ENCODE results near the gene FAM124A. TPM values are rescaled to one million over a fixed set of nuclear protein-coding genes. Genes with fewer than 3 reads are reported as not detected.
A peak's percentile ranks its signal among the peaks of the same experiment; 100 is the strongest.

FAM124A gene
- polyA plus RNA-seq, 2 donors = 0.43 to 0.64 TPM

DNA sequence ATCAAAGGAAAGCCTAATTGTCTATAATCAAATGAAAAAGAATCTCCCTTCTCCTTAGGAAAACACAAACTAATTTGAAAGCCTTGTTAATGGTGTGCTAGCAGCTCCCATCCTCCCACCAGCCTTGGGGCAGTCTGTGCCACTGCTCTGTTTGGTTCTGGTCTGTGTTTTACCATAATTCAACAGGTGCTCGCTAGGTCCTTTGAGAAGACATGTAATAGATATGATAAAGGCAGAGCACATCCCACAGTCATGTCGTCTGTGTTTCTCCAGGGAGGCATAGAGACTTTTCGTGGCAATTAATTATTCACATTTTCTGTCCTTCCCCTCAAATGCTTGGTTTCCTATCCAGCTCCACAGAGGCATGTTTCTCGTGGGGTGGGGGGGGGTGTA lies 23.8 kb downstream of the FAM124A start:
- Histone ChIP-seq H3K27ac (ENCODE audit: low read depth in 2 of 2, low read length in 1 of 2) (no peak overlapping the region), H3K4me1 (ENCODE audit: control insufficient read depth in 2 of 2, insufficient read depth in 2 of 2, low read length in 1 of 2) (peaks cover 0 to 4% of the 10 kb centered on the region in 2 donors), H3K9me3 (ENCODE audit: control insufficient read depth in 2 of 2, insufficient read depth in 1 of 2, low read depth in 1 of 2, low read length in 1 of 2) (peaks cover 0 to 2% of the 10 kb centered on the region in 2 donors), H3K27me3 (ENCODE audit: control insufficient read depth in 1 of 2, insufficient read depth in 2 of 2, low read length in 2 of 2) (no peaks in the 10 kb centered on the region), H3K36me3 (ENCODE audit: control insufficient read depth in 2 of 2, insufficient read depth in 2 of 2, low read length in 1 of 2) (no peaks in the 10 kb centered on the region), H3K4me3 (ENCODE audit: low read depth in 1 of 2, low read length in 2 of 2) (no peak overlapping the region)
- 45 to 47% methylated on average over 4 of the region's 4 CpGs for WGBS, 2 donors

DNA sequence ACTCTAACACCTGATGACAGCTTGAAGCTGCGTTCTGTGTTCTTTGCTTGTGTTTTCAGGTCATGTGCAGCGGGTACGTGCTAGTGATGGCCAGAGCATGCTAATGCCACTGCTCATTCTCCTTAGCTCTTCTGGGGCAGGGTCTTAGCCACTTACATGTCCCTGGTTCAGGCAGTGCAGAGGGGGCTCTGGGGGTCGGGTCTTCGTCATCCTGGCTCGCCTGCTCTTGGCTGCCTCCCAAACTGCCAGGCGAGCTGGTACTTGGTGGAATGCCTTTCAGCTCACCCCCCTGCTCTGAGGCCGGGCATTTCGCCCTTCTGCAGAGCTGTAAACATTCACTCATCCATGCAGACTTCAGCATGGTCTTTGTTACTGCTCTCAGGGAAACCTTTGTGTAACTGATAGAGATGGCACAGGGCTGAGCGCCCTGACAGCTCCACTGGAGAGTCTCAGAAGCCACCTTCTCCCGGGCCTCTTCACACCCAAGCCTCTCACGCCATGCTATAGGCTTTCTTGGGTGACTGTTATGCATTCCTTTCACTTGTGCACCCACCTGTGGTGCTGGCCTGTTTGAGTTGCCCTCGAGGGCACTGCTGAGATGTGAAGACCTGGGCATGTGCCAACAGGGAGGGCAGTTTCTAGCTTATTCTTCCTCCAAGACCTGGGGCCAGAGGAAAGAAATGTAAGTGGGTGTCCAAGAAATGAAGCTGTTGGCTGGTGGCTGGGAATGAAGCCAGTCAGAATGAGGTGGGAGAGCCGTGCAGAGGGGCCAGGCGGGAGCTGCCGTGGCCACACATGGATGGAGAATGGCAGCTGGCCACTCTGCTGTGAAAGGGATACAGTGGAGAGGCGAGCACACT lies 24.4 kb downstream of the FAM124A start:
- Histone ChIP-seq H3K27ac (ENCODE audit: low read depth in 2 of 2, low read length in 1 of 2) (peak overlapping the region in 1 of 2 donors; percentile 26), H3K9me3 (ENCODE audit: control insufficient read depth in 2 of 2, insufficient read depth in 1 of 2, low read depth in 1 of 2, low read length in 1 of 2) (peaks cover 0 to 6% of the 10 kb centered on the region in 2 donors), H3K27me3 (ENCODE audit: control insufficient read depth in 1 of 2, insufficient read depth in 2 of 2, low read length in 2 of 2) (no peaks in the 10 kb centered on the region), H3K4me3 (ENCODE audit: low read depth in 1 of 2, low read length in 2 of 2) (no peak overlapping the region), H3K36me3 (ENCODE audit: control insufficient read depth in 2 of 2, insufficient read depth in 2 of 2, low read length in 1 of 2) (no peaks in the 10 kb centered on the region), H3K4me1 (ENCODE audit: control insufficient read depth in 2 of 2, insufficient read depth in 2 of 2, low read length in 1 of 2) (peaks cover 0 to 4% of the 10 kb centered on the region in 2 donors)
- 39 to 48% methylated on average over 17 of the region's 17 CpGs for WGBS, 2 donors

DNA sequence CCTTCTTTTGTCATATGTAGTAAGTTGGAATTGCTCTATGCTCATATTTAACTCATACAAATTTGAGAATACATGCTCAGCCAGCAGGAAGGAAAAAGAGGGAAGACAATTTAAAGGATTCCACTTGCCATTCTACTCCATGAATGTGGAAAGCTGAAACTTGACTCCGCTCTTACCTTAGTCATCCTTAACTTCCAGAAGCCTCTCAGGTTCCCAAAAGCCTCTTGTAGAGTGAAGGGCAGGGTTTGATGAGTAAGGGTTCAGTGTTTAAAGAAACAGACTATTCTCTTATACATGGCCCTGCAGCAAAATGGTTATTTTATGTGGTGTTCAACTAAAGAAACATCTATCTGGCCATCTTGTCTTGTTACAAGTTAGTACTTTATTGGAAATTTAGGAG lies 27.1 kb downstream of the FAM124A start:
- Histone ChIP-seq H3K4me3 (ENCODE audit: low read depth in 1 of 2, low read length in 2 of 2) (no peak overlapping the region), H3K4me1 (ENCODE audit: control insufficient read depth in 2 of 2, insufficient read depth in 2 of 2, low read length in 1 of 2) (peaks cover 0 to 4% of the 10 kb centered on the region in 2 donors), H3K9me3 (ENCODE audit: control insufficient read depth in 2 of 2, insufficient read depth in 1 of 2, low read depth in 1 of 2, low read length in 1 of 2) (peaks cover 0 to 6% of the 10 kb centered on the region in 2 donors), H3K36me3 (ENCODE audit: control insufficient read depth in 2 of 2, insufficient read depth in 2 of 2, low read length in 1 of 2) (no peaks in the 10 kb centered on the region), H3K27ac (ENCODE audit: low read depth in 2 of 2, low read length in 1 of 2) (no peak overlapping the region), H3K27me3 (ENCODE audit: control insufficient read depth in 1 of 2, insufficient read depth in 2 of 2, low read length in 2 of 2) (no peaks in the 10 kb centered on the region)
- 98 to 100% methylated on average over 1 of the region's 1 CpG for WGBS, 2 donors

DNA sequence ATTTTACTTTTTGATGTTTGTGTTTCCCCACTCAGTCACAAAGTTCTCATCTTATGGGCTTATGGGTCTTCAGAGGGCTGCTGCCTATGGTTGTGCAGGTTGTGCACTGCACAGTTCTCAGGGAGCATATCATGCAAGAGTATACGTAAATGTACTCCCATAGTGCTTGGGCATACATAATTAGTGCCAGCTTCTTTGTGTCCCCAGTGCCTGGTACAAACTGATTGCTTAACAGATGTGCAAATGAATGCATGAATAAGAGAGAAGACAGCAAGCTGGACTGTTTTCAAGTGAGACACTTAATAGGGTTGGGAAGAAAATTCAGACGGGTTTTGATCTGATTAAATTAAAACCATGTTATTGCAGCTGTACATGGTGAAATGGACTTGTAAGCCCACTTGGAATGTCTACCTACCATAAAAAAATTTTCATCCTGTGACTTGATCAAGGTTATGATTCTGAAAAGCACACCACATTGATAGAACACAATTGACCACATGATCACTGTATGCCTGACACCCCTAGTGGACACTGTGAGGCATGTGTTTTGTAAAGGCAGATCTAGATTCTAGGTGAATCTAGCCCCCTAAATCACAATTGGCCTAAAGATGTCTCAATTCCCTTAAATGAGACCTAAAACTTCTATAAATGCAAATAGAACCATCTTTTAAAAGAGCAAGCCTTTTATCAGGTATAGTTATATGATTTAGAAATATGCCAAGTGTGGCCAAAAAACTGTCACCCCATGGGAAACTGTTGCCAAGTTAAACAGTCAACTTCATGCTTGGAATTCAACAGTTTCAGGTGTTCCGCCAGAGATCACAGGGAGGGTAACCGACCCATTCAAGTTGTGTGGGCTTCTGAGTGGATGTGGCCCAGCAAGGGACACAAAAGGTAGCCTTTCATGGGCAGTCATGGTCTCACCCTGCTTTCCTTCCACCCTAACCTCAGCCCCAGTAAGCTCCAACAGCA lies 27.9 kb downstream of the FAM124A start:
- no peak overlapping the region for H3K27ac ChIP-seq (ENCODE audit: low read depth in 2 of 2, low read length in 1 of 2)
- H3K4me3 ChIP-seq (ENCODE audit: low read depth in 1 of 2, low read length in 2 of 2) = no peak overlapping the region
- H3K4me1 ChIP-seq (ENCODE audit: control insufficient read depth in 2 of 2, insufficient read depth in 2 of 2, low read length in 1 of 2) = peaks cover 0 to 4% of the 10 kb centered on the region in 2 donors
- 58 to 60% methylated on average over 4 of the region's 4 CpGs for WGBS, 2 donors
- peaks cover 0 to 3% of the 10 kb centered on the region in 2 donors for H3K9me3 ChIP-seq (ENCODE audit: control insufficient read depth in 2 of 2, insufficient read depth in 1 of 2, low read depth in 1 of 2, low read length in 1 of 2)
- H3K36me3 ChIP-seq (ENCODE audit: control insufficient read depth in 2 of 2, insufficient read depth in 2 of 2, low read length in 1 of 2) = no peaks in the 10 kb centered on the region
- no peaks in the 10 kb centered on the region for H3K27me3 ChIP-seq (ENCODE audit: control insufficient read depth in 1 of 2, insufficient read depth in 2 of 2, low read length in 2 of 2)

DNA sequence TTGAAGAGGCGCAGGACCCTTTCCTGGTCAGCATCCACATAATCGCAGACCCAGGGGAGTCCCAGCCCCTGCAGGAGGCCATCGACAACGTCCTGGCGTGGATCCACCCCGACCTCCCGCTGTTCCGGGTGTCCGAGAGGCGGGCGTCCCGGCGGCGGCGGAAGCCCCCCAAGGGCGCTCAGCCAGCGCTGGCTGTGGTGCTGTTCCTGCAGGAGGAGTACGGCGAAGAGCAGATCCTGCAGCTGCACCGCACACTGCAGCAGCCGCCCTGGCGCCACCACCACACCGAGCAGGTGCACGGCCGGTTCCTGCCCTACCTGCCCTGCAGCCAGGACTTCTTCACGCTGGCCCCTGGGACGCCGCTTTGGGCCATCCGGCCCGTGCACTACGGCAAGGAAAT lies 29.3 kb downstream of the FAM124A start:
- H3K9me3 ChIP-seq (ENCODE audit: control insufficient read depth in 2 of 2, insufficient read depth in 1 of 2, low read depth in 1 of 2, low read length in 1 of 2) = peaks cover 0 to 3% of the 10 kb centered on the region in 2 donors
- H3K4me3 ChIP-seq (ENCODE audit: low read depth in 1 of 2, low read length in 2 of 2) = no peak overlapping the region
- peaks cover 0 to 4% of the 10 kb centered on the region in 2 donors for H3K4me1 ChIP-seq (ENCODE audit: control insufficient read depth in 2 of 2, insufficient read depth in 2 of 2, low read length in 1 of 2)
- H3K27ac ChIP-seq (ENCODE audit: low read depth in 2 of 2, low read length in 1 of 2) = no peak overlapping the region
- H3K27me3 ChIP-seq (ENCODE audit: control insufficient read depth in 1 of 2, insufficient read depth in 2 of 2, low read length in 2 of 2) = no peaks in the 10 kb centered on the region
- no peaks in the 10 kb centered on the region for H3K36me3 ChIP-seq (ENCODE audit: control insufficient read depth in 2 of 2, insufficient read depth in 2 of 2, low read length in 1 of 2)
- WGBS, 2 donors = 96 to 98% methylated on average over 31 of the region's 31 CpGs

DNA sequence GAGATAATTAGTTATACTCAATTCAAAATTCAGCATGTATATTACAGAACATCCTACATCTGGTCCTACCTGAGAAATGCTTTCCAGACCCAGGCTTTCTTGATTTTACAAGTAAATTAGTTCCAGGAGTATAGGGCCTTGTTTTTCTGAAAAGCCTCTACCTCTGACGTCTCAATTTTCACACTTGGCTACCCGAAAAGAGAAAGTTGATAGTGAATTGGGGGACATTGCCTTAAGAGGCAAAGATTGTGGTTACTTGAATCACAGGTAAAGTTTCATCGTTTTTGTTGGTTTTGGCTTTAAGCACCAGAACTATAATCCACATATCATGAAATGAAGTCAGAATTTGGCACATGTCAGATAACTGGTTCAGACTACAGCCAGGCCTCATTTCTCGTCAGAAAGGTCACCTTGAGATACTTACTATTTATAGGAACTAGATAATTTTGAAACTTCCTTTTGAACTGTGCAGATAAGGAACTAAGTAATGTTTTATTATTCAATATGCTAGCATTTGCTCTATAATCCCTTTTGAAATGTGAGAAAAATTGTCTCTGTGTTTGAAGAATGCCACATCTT lies 30.8 kb downstream of the FAM124A start:
- WGBS, 2 donors = 43 to 46% methylated on average over 4 of the region's 4 CpGs
- Histone ChIP-seq H3K27ac (ENCODE audit: low read depth in 2 of 2, low read length in 1 of 2) (no peak overlapping the region), H3K9me3 (ENCODE audit: control insufficient read depth in 2 of 2, insufficient read depth in 1 of 2, low read depth in 1 of 2, low read length in 1 of 2) (peaks cover 0 to 3% of the 10 kb centered on the region in 2 donors), H3K36me3 (ENCODE audit: control insufficient read depth in 2 of 2, insufficient read depth in 2 of 2, low read length in 1 of 2) (no peaks in the 10 kb centered on the region), H3K27me3 (ENCODE audit: control insufficient read depth in 1 of 2, insufficient read depth in 2 of 2, low read length in 2 of 2) (no peaks in the 10 kb centered on the region), H3K4me3 (ENCODE audit: low read depth in 1 of 2, low read length in 2 of 2) (no peak overlapping the region), H3K4me1 (ENCODE audit: control insufficient read depth in 2 of 2, insufficient read depth in 2 of 2, low read length in 1 of 2) (no peaks in the 10 kb centered on the region)

DNA sequence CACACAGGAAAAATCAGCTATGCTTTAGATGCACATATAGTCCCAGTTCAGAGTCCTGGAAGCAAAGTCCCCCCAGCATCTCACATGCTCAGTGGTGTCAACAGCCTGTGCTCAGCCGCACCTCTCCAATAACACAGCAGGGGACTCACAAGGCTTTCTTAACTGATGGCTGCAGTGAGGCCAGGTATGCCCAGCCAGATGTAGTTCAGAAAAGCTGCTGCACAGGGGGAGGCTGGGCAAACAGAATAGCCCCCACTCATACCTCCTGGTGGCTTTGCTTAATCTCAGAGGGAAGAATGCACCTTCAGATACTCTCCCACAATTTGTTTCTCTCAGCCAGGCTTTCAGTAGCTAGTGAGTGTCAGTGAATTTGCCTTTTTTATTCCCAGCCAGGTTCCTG lies 33.4 kb downstream of the FAM124A start:
- H3K9me3 ChIP-seq (ENCODE audit: control insufficient read depth in 2 of 2, insufficient read depth in 1 of 2, low read depth in 1 of 2, low read length in 1 of 2) = peaks cover 0 to 3% of the 10 kb centered on the region in 2 donors
- 90 to 99% methylated on average over 1 of the region's 1 CpG for WGBS, 2 donors
- no peaks in the 10 kb centered on the region for H3K4me1 ChIP-seq (ENCODE audit: control insufficient read depth in 2 of 2, insufficient read depth in 2 of 2, low read length in 1 of 2)
- H3K27me3 ChIP-seq (ENCODE audit: control insufficient read depth in 1 of 2, insufficient read depth in 2 of 2, low read length in 2 of 2) = no peaks in the 10 kb centered on the region
- H3K27ac ChIP-seq (ENCODE audit: low read depth in 2 of 2, low read length in 1 of 2) = no peak overlapping the region
- no peaks in the 10 kb centered on the region for H3K36me3 ChIP-seq (ENCODE audit: control insufficient read depth in 2 of 2, insufficient read depth in 2 of 2, low read length in 1 of 2)
- H3K4me3 ChIP-seq (ENCODE audit: low read depth in 1 of 2, low read length in 2 of 2) = no peak overlapping the region

DNA sequence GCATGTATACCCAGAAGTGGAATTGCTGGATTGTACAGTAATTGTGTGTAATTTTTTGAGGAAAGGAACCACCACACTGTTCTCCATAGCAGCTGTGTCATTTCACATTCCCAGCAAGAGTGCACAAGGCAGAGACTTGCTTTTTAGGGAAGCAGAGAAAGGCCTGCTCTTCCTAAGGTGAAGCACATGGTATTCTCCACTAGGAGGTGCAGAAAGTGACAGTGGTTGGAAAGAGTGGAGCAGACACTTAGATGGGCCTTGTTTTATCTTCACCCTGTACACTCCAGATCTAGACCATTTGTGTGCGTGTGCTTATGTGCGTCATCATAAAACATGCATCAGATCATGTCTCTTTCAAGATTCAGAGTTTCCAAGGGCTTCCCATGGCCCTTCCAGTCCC lies 35.0 kb downstream of the FAM124A start:
- no peaks in the 10 kb centered on the region for H3K27me3 ChIP-seq (ENCODE audit: control insufficient read depth in 1 of 2, insufficient read depth in 2 of 2, low read length in 2 of 2)
- 98 to 99% methylated on average over 2 of the region's 2 CpGs for WGBS, 2 donors
- H3K36me3 ChIP-seq (ENCODE audit: control insufficient read depth in 2 of 2, insufficient read depth in 2 of 2, low read length in 1 of 2) = no peaks in the 10 kb centered on the region
- H3K27ac ChIP-seq (ENCODE audit: low read depth in 2 of 2, low read length in 1 of 2) = no peak overlapping the region
- H3K9me3 ChIP-seq (ENCODE audit: control insufficient read depth in 2 of 2, insufficient read depth in 1 of 2, low read depth in 1 of 2, low read length in 1 of 2) = no peaks in the 10 kb centered on the region
- H3K4me1 ChIP-seq (ENCODE audit: control insufficient read depth in 2 of 2, insufficient read depth in 2 of 2, low read length in 1 of 2) = peaks cover 0 to 5% of the 10 kb centered on the region in 2 donors
- no peak overlapping the region for H3K4me3 ChIP-seq (ENCODE audit: low read depth in 1 of 2, low read length in 2 of 2)
